PC-3 (cell line): ENCODE measurements around the gene UBL4A. TPM values are rescaled to one million over a fixed set of nuclear protein-coding genes. Genes with fewer than 3 reads are reported as not detected.
A peak's percentile ranks its signal among the peaks of the same experiment; 100 is the strongest.

ENCODE experiments used
- ATAC-seq: fragments of 200-7000 bp; cut with Tn5 transposase; 2 replicates; pipeline ENCODE4 v1.9.1; 2020; ENCODE audit warnings: mild to moderate bottlenecking, moderate library complexity
- BruUV-seq: library from RNA; stranded (reverse); fragments of 400-500 nt; replicated peaks from 2 replicates; lab custom pipeline; 2021; lab: Mats Ljungman, UMichigan
- CTCF ChIA-PET: fragments of 300-600 bp; sonication (Branson Sonifier 250); formaldehyde crosslinking; loops from one replicate; lab custom pipeline; 2022; ENCODE audit warnings: antibody characterized with exemption; lab: Charles Lee
- POLR2A ChIA-PET: fragments of 300-600 bp; sonication (Branson Sonifier 250); formaldehyde crosslinking; loops from one replicate; lab custom pipeline; 2022; ENCODE audit warnings: antibody characterized with exemption; ENCODE audit not compliant: unreplicated experiment; lab: Charles Lee
- DNase-seq: peaks from one replicate; pipeline ENCODE4 v3.0.0-alpha.2; 2015
- H2AFZ ChIP-seq: fragments of 300-600 bp; sonication (generic); 2 replicates; pipeline ENCODE4 v1.6.0; 2016; ENCODE audit warnings: antibody characterized with exemption, low read length
- H3F3A ChIP-seq: fragments of 300-600 bp; sonication (generic); one replicate; pipeline ENCODE4 v1.6.0; 2017; ENCODE audit warnings: antibody characterized with exemption, low read length, control low read depth, mild to moderate bottlenecking; ENCODE audit not compliant: unreplicated experiment
- H3K27ac ChIP-seq: fragments of 300-600 bp; sonication (generic); 2 replicates; pipeline ENCODE4 v1.5.1; 2016; ENCODE audit warnings: mild to moderate bottlenecking, low read length
- H3K27me3 ChIP-seq: fragments of 300-600 bp; sonication (generic); 2 replicates; pipeline ENCODE4 v1.6.1; 2016; ENCODE audit warnings: low read length, mixed read lengths
- H3K36me3 ChIP-seq: fragments of 300-600 bp; sonication (generic); 2 replicates; pipeline ENCODE4 v1.6.1; 2016; ENCODE audit warnings: low read depth, mixed run types, low read length, mixed read lengths
- H3K4me1 ChIP-seq: fragments of 300-600 bp; sonication (generic); 2 replicates; pipeline ENCODE4 v1.5.1; 2016; ENCODE audit warnings: low read length; ENCODE audit not compliant: insufficient read depth
- H3K4me2 ChIP-seq: fragments of 300-600 bp; sonication (generic); 2 replicates; pipeline ENCODE4 v1.6.0; 2016; ENCODE audit warnings: low read length
- H3K4me3 ChIP-seq: fragments of 300-600 bp; sonication (generic); 2 replicates; pipeline ENCODE4 v1.5.1; 2016; ENCODE audit warnings: mild to moderate bottlenecking, low read length, mixed read lengths
- H3K79me2 ChIP-seq: fragments of 300-600 bp; sonication (generic); 2 replicates; pipeline ENCODE4 v1.6.1; 2017; ENCODE audit warnings: low read length, mixed read lengths
- H3K9ac ChIP-seq: fragments of 300-600 bp; sonication (generic); 2 replicates; pipeline ENCODE4 v1.6.0; 2016; ENCODE audit warnings: mild to moderate bottlenecking, low read length
- H3K9me2 ChIP-seq: fragments of 300-600 bp; sonication (generic); replicated peaks from 2 replicates; pipeline ENCODE4 v1.6.1; 2016; ENCODE audit warnings: mixed run types, low read length, mixed read lengths
- H3K9me3 ChIP-seq: fragments of 300-600 bp; sonication (generic); 2 replicates; pipeline ENCODE4 v1.6.1; 2016; ENCODE audit warnings: low read length, mixed read lengths
- H4K20me1 ChIP-seq: fragments of 300-600 bp; sonication (generic); 2 replicates; pipeline ENCODE4 v1.6.1; 2016; ENCODE audit warnings: low read length, mixed read lengths
- CTCF ChIP-seq: fragments of 300-600 bp; sonication (generic); conservative IDR thresholded peaks from 2 replicates; pipeline ENCODE4 v1.5.1; 2017; ENCODE audit warnings: antibody characterized with exemption, low read depth, mild to moderate bottlenecking, low read length
- EZH2 ChIP-seq: fragments of 300-600 bp; sonication (generic); IDR thresholded peaks from one replicate; pipeline ENCODE4 v1.6.1; 2017; ENCODE audit warnings: antibody characterized with exemption, mild to moderate bottlenecking, low read length; ENCODE audit not compliant: unreplicated experiment
- EZH2phosphoT487 ChIP-seq: fragments of 300-600 bp; sonication (generic); IDR thresholded peaks from 2 replicates; pipeline ENCODE4 v1.6.1; 2018; ENCODE audit warnings: mild to moderate bottlenecking, antibody characterized with exemption, low read length, borderline replicate concordance
- intact Hi-C: fragments of 100-400 bp; cut with micrococcal nuclease; formaldehyde crosslinking; loops from 2 replicates; pipeline ENCODE4 v1.9.0; 2023
- total RNA-seq: library from RNA; depleted of rRNA; stranded (reverse); fragments of >200 nt; gene quantifications from 2 replicates; pipeline ENCODE4 v1.2.3, GENCODE V29; 2014

Gene UBL4A
- total RNA-seq, 1 experiment from 2014 or later: 92.3 TPM

- Histone ChIP-seq H3K4me1 (peaks cover 19% of the 10 kb centered on the region), H3K36me3 (no peaks in the 10 kb centered on the region), H3K27ac (no peak overlapping the region), H2AFZ (no peak overlapping the region), H3K9me3 (no peaks in the 10 kb centered on the region), H3K4me2 (no peak overlapping the region), H3F3A (no peaks in the 10 kb centered on the region), H4K20me1 (no peaks in the 10 kb centered on the region), H3K9me2 (no peaks in the 10 kb centered on the region), H3K9ac (no peak overlapping the region), H3K27me3 (no peaks in the 10 kb centered on the region), H3K4me3 (no peak overlapping the region), H3K79me2 (no peaks in the 10 kb centered on the region)
- no peak for ATAC-seq
- ChIA-PET CTCF (no interaction called here), POLR2A (no interaction called here)
- TF ChIP-seq CTCF (no peak), EZH2phosphoT487 (no peak), EZH2 (no peak)
- intact Hi-C loops: no loop called here
- peak; percentile 57 for DNase-seq
- BruUV-seq: no TSS peak
Measured at GRCh38 chrX:154525606-154526490, 39.4 kb upstream of the UBL4A start.

- no peaks in the 10 kb centered on the region for H3F3A ChIP-seq
- CTCF ChIA-PET: no interaction called here
- no peaks in the 10 kb centered on the region for H3K27me3 ChIP-seq
Measured at GRCh38 chrX:154519389-154519788, 33.0 kb upstream of the UBL4A start.

More at GRCh38 chrX:154519389-154519788, 33.0 kb upstream of the UBL4A start:
- H3K79me2 ChIP-seq: peaks cover 12% of the 10 kb centered on the region
- no peaks in the 10 kb centered on the region for H3K9me2 ChIP-seq
- H3K4me1 ChIP-seq: peaks cover 8% of the 10 kb centered on the region
- H3K4me3 ChIP-seq: no peak overlapping the region
- no TSS peak for BruUV-seq
- ATAC-seq (no peak), DNase-seq (no peak)
- H4K20me1 ChIP-seq: no peaks in the 10 kb centered on the region
- no peaks in the 10 kb centered on the region for H3K9me3 ChIP-seq
- TF ChIP-seq CTCF (no peak), EZH2 (no peak), EZH2phosphoT487 (no peak)
- intact Hi-C loops: no loop called here
- no peak overlapping the region for H2AFZ ChIP-seq
- H3K27ac ChIP-seq: no peak overlapping the region
- no peaks in the 10 kb centered on the region for H3K36me3 ChIP-seq
- no peak overlapping the region for H3K4me2 ChIP-seq
- no peak overlapping the region for H3K9ac ChIP-seq
- POLR2A ChIA-PET: no interaction called here
